WERI-Rb-1 (cell line): ENCODE data around the gene MEGF10.

ENCODE experiments used
- DNase-seq: peaks from one replicate; pipeline ENCODE4 v3.0.0-alpha.2; 2020
- H3K27ac ChIP-seq: fragments of 250-450 bp; sonication (Bioruptor Pico); 2 replicates; pipeline ENCODE4 v1.5.1; 2020; ENCODE audit warnings: mild to moderate bottlenecking, moderate library complexity
- H3K27me3 ChIP-seq: fragments of 250-450 bp; sonication (Bioruptor Pico); 2 replicates; pipeline ENCODE4 v1.5.1; 2021; ENCODE audit warnings: mild to moderate bottlenecking, low read depth, moderate library complexity; ENCODE audit not compliant: insufficient read depth, severe bottlenecking
- H3K36me3 ChIP-seq: fragments of 250-450 bp; sonication (Bioruptor Pico); 2 replicates; pipeline ENCODE4 v1.5.1; 2020; ENCODE audit warnings: mild to moderate bottlenecking, moderate library complexity
- H3K4me3 ChIP-seq: 2 replicates; pipeline ENCODE4 v1.5.1; 2011; ENCODE audit warnings: low read depth, mild to moderate bottlenecking, control low read depth, low read length
- H3K9me3 ChIP-seq: fragments of 250-450 bp; sonication (Bioruptor Pico); 2 replicates; pipeline ENCODE4 v1.5.1; 2021; ENCODE audit warnings: mild to moderate bottlenecking, moderate library complexity; ENCODE audit not compliant: severe bottlenecking
- CTCF ChIP-seq: IDR thresholded peaks from 2 replicates; pipeline ENCODE4 v1.5.1; 2011; ENCODE audit warnings: low read depth, mild to moderate bottlenecking, control low read depth, inconsistent platforms, low read length

MEGF10 gene

GRCh38 chr5:127369796-127370195 is 79.2 kb downstream of the MEGF10 start:
- TF ChIP-seq CTCF = no peak
- DNase-seq = peak; percentile 11
- Histone ChIP-seq H3K36me3 (no peaks in the 10 kb centered on the region), H3K4me3 (no peak overlapping the region), H3K27ac (no peak overlapping the region), H3K9me3 (no peaks in the 10 kb centered on the region), H3K27me3 (no peaks in the 10 kb centered on the region)

- DNase-seq = no peak
- no peak overlapping the region for H3K4me3 ChIP-seq
- no peaks in the 10 kb centered on the region for H3K36me3 ChIP-seq
- TF ChIP-seq CTCF = no peak
- H3K27ac ChIP-seq = no peak overlapping the region
- H3K27me3 ChIP-seq = no peaks in the 10 kb centered on the region
- no peaks in the 10 kb centered on the region for H3K9me3 ChIP-seq
These were observed 80.0 kb downstream of the MEGF10 start for GRCh38 chr5:127370631-127371030.

GRCh38 chr5:127373858-127374491 is 83.4 kb downstream of the MEGF10 start:
- 0 out of 2 replicates have a peak, but pooled peaks have one; percentile 8 for TF ChIP-seq CTCF
- no peaks in the 10 kb centered on the region for H3K36me3 ChIP-seq
- no peak overlapping the region for H3K27ac ChIP-seq
- H3K9me3 ChIP-seq = no peaks in the 10 kb centered on the region
- no peaks in the 10 kb centered on the region for H3K27me3 ChIP-seq
- no peak for DNase-seq
- no peak overlapping the region for H3K4me3 ChIP-seq

GRCh38 chr5:127375124-127375523 is 84.5 kb downstream of the MEGF10 start:
- no peak for DNase-seq
- no peaks in the 10 kb centered on the region for H3K9me3 ChIP-seq
- no peak overlapping the region for H3K4me3 ChIP-seq
- H3K27ac ChIP-seq = no peak overlapping the region
- H3K36me3 ChIP-seq = no peaks in the 10 kb centered on the region
- TF ChIP-seq CTCF = no peak
- H3K27me3 ChIP-seq = no peaks in the 10 kb centered on the region

GRCh38 chr5:127375544-127376091 is 85.0 kb downstream of the MEGF10 start:
- TF ChIP-seq CTCF = no peak
- Histone ChIP-seq H3K36me3 (no peaks in the 10 kb centered on the region), H3K27me3 (no peaks in the 10 kb centered on the region), H3K4me3 (no peak overlapping the region), H3K27ac (no peak overlapping the region), H3K9me3 (no peaks in the 10 kb centered on the region)
- no peak for DNase-seq

GRCh38 chr5:127377651-127378050 is 87.1 kb downstream of the MEGF10 start:
- no peaks in the 10 kb centered on the region for H3K9me3 ChIP-seq
- TF ChIP-seq CTCF = no peak
- no peak for DNase-seq
- no peaks in the 10 kb centered on the region for H3K36me3 ChIP-seq
- H3K27me3 ChIP-seq = no peaks in the 10 kb centered on the region
- no peak overlapping the region for H3K27ac ChIP-seq
- no peak overlapping the region for H3K4me3 ChIP-seq
